C4-2B (cell line): ENCODE results near the gene PRDM1.
"Not testable (repeated sequence)": the region's sequence is repeated elsewhere in the genome, so short reads cannot be mapped to it uniquely, and the experiment has no call there.

Experiments used
- H3K27ac ChIP-seq: fragments of 450-650 bp; 2 replicates; pipeline ENCODE4 v1.5.1; 2017
- CTCF ChIP-seq: fragments of 450-650 bp; conservative IDR thresholded peaks from 2 replicates; pipeline ENCODE4 v1.5.1; 2017; ENCODE audit warnings: mild to moderate bottlenecking
- ZFX ChIP-seq: fragments of 450-650 bp; IDR thresholded peaks from 2 replicates; pipeline ENCODE4 v1.6.1; 2017

The PRDM1 gene

GRCh38 chr6:106149472-106150069, 63.4 kb downstream of the PRDM1 start:
- H3K27ac ChIP-seq, result no peak overlapping the region
- TF ChIP-seq ZFX (no peak), CTCF (no peak)

DNA sequence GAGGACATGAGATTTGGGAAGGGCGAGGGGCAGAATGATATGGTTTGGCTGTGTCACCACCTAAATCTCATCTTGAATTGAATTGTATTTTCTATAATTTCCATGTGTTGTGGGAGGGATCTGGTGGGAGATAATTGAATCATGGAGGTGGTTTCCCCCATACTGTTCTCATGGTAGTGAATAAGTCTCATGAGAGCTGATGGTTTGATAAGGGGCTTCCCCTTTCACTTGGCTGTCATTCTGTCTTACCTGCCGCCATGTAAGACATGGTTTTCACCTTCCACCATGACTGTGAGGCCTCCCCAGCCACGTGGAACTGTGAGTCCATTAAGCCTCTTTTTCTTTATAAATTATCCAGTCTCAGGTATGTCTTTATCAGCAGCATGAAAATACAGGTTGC, 66.3 kb downstream of the PRDM1 start:
- H3K27ac ChIP-seq, result not testable (repeated sequence)

- TF ChIP-seq ZFX (no peak), CTCF (no peak)
These were observed 66.8 kb downstream of the PRDM1 start for GRCh38 chr6:106152952-106153351.

DNA sequence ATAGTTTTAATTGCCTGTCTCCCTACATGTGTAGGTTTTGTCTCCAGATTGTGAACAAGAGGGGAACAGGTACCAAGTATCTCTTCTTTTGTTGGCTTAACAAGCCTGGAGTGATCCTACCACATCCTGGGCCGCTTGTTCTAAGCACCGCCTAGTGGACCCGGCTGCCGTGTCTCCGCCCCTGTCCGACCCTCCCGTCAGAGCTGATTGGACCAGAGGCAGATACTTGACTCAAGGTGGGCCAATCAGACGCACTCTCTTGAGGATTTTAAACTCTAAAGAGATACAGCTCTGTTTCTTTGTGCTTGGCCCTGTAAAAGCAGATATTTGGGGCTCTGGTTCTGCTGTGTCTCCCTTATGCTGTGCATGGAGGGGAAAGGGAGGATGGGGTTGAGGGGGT, 68.2 kb downstream of the PRDM1 start:
- H3K27ac ChIP-seq, result no peak overlapping the region
- TF ChIP-seq ZFX (no peak), CTCF (no peak)

More at GRCh38 chr6:106152952-106153351, 66.8 kb downstream of the PRDM1 start:
- no peak overlapping the region for H3K27ac ChIP-seq

GRCh38 chr6:106155219-106155830, 69.2 kb downstream of the PRDM1 start:
- no peak overlapping the region for H3K27ac ChIP-seq
- TF ChIP-seq CTCF, result no peak
- TF ChIP-seq ZFX, result no peak

DNA sequence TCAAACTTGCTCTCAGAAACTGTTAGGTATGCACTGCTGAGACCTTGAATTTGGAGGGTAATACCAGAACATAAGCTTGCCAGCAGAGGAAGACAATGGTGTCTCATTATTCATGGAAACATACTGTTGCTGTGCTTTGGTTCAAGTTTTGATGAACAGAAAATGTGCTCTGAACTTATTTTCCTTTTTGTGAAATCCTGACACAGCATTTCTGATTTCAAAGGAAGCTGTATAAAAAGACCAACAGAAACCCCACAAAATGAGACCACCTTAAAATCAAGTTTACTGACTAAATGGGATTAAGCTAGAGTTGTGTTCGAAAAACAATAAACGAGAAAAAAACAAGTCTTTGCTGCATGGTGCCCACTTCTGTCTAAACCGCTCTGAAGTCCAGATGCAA, 70.3 kb downstream of the PRDM1 start:
- no peak overlapping the region for H3K27ac ChIP-seq
- TF ChIP-seq ZFX, result no peak
- TF ChIP-seq CTCF, result no peak

DNA sequence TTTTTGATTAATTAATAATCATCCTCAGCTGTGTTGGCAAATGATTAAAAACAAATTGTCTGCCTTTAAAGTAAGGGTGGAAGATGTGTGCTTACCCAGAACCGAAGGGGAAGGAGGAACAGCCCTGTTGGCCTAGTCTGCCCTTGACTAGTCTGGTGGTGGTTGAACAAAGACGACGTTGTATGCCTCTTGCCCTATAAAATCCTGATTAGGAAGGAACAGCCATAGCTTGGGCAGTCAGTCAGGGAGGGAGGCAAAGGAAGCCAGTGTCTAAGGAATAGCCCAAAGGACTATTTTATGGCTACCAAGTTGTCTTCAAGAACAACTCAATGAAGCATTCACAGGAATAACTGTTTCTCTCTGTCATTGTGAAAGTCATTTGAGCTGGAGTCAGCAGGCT, 70.7 kb downstream of the PRDM1 start:
- TF ChIP-seq ZFX, result no peak
- TF ChIP-seq CTCF, result no peak
- no peak overlapping the region for H3K27ac ChIP-seq

GRCh38 chr6:106158816-106159215, 72.7 kb downstream of the PRDM1 start:
- TF ChIP-seq CTCF (no peak), ZFX (no peak)
- no peak overlapping the region for H3K27ac ChIP-seq
